ENCODE measurements around the gene MAPK10.
A peak's percentile ranks its signal among the peaks of the same experiment; 100 is the strongest.
"Not testable (repeated sequence)": the region's sequence is repeated elsewhere in the genome, so short reads cannot be mapped to it uniquely, and the experiment has no call there.

MAPK10 gene

DNA sequence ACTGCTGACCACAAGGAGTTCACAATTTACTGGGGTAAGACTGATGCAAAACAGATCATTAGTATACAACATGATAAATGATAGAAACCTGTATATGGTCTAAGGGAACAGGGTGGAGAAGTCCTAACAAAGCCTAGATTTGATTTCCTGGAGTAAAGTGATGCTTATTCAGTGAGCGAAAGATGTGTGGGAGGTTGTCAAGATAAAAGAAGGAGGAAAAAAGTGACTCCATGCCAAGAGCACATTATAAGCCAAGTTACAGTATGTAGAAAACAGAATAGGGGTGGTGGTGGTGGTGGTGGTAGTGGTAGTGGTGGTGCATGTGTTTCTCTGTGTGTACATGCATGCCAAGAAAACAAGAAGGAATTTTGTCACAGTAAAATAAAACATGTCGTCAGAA, 325.2 kb downstream of the MAPK10 start:
- DNase-seq (ENCODE audit: low read depth) = no peak

DNA sequence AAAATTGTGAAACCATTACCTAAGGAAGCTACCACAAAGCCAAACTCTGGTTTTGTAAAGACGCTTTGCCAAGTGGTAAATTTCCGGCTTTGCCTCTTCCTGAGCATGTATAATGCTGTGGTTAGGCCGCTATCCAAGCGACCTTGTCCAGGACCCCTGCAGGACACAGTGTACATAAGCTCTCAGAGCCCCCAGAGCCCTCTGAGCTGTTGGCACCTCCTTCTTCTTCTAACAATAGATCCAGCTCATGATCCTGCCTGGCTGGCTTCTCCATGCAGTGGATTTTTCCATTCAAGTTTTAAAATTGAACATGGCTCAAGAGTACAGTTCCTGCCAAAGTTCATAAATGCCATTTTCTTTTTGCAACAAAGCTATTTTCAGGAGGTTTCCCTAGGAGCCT, 326.7 kb downstream of the MAPK10 start:
- peak; percentile 40 for DNase-seq (ENCODE audit: low read depth)

DNA sequence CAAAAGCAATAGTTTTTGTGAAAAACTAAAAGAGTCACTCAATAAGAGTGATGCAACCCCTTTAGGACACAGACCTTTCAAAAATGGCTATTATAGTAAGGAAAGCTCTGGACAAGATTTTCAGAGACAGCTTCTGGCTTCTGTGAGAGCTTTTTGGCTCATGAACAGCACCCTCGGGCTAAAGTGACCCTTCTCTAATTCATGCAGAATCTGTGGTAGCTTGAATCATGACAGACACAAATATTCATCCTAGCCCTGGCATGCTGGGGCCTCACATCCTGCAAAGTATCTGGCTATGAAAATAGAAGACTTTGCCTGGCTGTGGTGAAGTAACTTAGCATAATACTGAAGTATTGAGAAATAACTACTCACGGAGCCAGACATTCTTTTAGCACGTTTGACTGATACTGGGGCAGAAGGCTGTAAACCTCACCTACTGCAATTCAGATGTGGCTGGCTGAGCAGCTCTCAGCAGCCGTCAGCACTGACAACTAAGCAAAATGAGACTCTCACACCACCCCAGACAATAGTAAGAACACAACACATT, 327.3 kb downstream of the MAPK10 start:
- peak; percentile 91 for DNase-seq (ENCODE audit: low read depth)

DNA sequence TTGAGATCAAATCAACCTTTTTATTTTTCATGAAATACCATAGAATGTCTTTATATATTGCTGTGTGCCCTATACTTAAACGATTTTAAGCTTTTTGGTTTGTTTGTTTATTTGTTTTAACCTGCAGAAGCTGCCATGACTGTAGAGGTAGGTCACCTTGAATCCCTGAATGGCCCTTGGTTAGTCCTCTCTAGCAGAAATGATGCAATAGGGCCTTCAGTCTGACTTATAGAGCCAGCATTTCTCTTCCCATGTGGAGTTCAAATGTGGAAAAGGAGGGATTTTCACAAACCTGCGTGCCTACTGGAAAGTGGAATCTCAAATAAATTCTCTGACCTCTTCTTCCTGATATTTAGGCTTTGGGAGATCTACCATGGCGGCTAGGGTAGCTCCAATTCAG, 327.9 kb downstream of the MAPK10 start:
- no peak for DNase-seq (ENCODE audit: low read depth)

DNA sequence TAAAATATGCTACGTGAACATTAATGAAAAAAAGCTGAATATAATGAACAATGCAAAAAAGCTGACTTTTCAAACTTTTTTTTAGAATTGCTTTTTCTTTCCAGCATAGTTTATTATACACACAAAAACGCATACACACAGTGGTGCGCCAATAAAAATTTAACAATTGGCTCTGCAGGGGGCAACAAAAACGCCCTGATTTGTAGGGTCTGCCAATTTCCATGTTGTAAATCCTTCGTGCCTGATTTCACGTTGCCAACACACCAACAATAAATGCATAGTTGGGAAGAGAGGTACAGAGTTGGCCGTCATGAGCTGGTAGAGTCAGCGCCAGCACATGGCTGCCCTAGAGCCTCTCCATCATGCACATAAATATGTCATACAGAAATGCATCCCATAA, 333.1 kb downstream of the MAPK10 start:
- no peak for DNase-seq (ENCODE audit: low read depth)

DNA sequence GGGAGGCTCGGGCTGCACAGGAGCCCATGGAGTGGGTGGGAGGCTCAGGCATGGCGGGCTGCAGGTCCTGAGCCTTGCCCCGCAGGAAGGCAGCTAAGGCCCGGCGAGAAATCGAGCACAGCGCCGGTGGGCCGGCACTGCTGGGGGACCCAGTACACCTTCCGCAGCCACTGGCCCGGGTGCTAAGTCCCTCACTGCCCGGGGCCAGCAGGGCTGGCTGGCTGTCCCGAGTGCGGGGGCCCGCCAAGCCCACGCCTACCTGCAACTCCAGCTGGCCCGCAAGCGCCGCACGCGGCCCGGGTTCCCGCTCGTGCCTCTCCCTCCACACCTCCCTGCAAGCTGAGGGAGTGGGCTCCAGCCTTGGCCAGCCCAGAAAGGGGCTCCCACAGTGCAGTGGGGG, 338.2 kb downstream of the MAPK10 start:
- not testable (repeated sequence) for DNase-seq (ENCODE audit: low read depth)

DNA sequence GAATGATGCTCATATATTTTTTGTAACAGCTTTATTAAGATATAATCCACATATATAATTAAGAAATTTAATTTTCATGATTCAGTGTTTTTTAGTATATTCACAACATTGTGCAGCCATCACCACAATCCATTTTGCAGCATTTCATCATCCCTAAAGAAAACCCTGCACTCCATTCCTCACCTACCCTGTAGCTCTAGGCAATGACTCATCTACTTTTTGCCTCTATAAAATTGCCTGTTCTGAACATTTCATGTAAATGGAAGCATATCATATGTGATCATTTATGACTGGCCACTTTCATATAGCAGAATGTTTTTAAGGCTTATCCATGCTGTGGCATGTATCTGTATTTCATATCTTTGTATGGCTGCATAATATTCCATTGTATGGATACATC, 339.9 kb downstream of the MAPK10 start:
- DNase-seq (ENCODE audit: low read depth) = no peak

DNA sequence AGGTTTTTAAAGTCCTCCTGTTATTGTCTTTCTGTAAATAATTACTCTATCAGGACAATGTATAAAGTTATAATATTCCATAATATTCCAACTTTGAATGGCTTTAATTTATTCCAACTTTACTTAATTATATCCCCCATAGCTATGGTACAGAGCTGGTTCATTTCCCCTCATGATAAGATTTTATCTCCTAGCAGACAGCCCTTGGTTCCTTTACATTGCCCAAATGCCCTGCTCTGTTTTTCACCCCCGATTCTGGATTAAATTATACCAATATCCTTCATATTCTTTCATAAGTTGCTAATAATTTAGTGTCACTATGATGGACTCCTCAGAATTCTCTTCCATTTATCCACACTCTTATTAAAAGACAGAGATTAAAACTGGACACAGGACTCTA, 340.5 kb downstream of the MAPK10 start:
- no peak for DNase-seq (ENCODE audit: low read depth)

DNA sequence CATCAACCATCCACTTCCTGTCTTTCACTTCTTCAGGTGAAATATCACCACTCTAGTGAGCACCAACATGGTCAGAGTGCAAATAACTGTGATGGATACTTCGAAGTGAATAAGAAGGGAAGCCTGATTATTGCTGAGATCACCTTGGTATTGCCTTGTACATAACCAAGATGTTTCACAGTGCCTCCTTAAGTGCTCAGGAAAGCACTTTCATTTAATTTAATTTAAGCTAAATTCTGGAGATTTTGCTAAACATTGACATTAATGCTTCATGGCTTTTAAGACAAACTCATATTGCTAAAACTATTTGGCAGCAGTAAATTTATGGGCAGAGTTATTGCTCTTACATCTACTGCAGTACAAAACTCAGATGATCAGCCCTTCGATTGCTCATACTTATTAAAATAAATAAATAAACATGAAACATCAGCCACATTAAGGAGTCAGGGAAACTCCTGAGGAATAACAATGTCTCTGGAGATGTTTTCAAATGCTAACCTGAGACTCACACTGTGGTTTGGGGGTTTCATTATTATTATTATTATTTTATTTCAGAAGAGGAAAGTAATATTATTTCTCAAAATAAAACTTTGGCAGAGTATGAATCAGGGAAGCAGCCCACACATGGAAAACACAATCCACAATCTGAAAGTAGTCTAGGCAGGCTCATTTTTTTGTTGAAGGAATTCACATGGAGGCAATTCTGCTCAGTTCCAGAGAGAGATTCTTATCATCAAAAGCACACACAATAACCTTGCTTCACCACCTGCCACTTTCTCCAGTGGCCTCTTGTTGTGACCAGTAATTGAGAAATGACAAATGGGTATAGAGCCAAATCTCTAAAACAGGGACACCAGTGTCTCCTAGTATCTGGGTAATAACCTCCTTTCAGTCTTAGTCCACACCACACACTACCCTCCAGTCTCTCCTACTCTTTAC, 344.2 kb downstream of the MAPK10 start:
- DNase-seq (ENCODE audit: low read depth) = no peak

DNA sequence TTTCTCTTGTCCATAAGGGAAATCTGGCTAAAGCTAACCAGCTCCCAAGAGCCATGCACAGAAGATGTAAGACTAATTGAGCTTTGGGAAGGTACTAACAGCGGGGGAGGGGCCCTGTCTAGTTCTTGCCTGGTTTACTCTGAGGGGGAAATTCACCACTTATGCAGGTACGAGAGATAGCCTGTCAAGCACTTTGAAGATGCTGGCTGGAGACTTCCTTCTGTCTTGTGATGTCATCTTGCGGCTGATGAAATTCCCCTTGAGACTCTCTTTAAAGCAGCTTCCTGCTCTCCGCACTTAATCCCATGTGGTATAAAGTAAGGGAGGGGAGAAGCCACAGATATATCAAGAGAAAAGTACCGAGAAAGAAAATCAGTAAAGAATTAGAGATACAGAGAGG, 345.3 kb downstream of the MAPK10 start:
- no peak for DNase-seq (ENCODE audit: low read depth)

DNA sequence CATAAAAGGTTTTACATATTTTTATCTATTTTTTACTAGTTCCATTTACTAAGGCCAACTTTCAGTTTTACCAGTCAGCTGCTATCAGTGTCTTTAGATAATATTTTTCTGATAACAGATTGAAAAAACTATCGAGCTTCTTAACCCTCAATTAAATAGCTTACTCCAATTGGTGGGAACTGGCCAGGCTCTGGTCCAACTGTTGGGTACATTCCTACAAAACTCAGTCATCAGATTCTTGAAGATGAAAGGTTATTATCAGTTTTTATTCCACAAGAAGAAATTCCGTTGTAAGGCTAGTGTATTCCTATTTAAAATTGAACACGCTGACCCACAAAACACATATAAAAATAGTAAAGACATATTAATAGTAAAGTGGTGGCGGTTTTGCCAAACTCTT, 346.2 kb downstream of the MAPK10 start:
- no peak for DNase-seq (ENCODE audit: low read depth)

DNA sequence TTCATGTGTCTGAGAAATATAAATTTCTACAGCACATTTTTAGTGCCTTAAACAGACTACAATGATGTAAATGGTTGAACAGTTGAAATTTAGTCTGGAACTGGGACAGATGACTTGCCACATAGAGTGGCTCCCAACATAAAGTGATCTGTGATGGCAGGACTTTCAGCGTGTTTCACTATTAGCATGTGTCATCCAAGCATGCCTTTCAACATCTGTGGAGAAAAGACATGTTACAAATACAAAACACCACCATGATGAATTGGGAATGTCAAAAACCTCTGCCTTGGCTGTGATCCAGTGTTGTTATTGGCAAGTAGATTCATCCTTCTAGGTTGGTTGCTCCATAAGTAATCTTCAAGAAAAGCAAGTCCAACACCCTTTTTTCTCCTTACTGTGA, 348.7 kb downstream of the MAPK10 start:
- peak; percentile 89 for DNase-seq (ENCODE audit: low read depth)

DNA sequence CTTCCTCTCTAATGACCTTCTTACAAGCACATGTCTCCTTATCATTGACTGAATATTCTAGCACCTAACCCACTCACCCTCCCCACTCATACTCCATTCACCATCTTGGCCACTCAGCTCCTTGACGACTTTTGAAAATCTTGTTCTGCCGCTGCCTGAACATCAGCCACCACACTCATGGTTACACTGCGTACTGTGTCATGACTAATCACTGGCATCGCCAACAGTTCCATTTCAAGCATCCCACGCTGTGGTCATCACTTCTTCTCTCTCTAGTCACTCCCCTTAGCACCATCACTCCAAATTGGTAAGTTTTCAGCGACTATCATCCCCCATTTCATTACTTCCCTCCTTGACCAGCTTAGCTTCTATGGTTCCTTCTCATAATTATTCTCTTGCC, 352.8 kb downstream of the MAPK10 start:
- DNase-seq (ENCODE audit: low read depth) = no peak

DNA sequence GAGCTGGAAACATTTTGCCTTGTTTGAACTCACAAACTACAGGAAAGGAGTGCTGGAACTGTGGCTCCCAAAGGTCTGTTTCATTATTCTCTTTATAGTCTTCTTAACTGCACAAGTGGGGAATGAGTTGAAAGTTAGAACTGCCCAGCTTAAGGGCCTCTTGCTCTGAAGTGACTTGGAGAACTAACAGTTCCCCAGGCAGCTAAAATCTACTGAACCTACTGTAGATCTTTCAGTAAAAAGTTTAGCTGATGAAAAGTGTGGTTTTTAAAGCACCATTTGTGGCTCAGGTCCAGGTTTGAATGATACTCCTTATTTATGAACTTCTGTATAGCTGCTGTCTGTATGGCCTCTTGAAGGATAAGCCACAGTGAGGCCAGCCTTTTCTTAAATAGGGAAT, 353.8 kb downstream of the MAPK10 start:
- DNase-seq (ENCODE audit: low read depth) = no peak

DNA sequence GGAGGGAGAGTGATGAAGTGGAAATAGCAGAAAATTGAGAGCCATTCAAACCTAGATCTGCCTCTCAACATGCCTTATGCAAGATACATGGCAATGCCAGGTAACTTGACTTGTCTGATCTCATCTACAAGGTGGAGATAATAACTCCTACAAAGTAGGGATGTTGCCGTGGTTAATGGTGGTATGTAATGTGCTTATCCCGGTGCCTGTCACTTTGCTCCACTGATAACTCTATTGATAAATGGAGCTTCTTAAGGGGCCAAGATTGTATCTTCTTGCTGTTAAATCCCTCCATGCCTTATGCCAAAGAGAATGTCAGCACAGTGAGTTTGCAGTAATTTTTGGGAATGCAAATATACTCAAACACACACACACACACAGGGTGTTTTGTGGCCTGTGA, 355.8 kb downstream of the MAPK10 start:
- no peak for DNase-seq (ENCODE audit: low read depth)

DNA sequence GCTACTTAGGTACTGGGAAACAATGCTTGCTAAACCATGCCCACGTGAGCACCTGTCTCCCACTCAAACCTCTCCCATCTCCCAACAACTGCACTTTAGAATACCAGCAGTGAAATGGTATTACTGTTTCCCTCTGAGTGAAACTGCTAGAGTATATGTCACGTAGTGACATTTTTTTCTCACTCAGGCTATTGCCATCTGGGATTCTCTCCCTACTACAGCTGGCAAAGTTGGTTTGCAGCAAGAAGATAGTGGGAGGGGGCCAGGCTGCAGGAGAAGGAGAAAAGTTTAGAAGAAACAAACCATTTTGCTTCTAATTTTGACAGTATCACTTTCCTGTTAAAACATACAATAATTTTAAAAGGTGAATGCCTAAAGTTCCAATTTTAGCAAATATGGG, 358.3 kb downstream of the MAPK10 start:
- DNase-seq (ENCODE audit: low read depth) = no peak

DNA sequence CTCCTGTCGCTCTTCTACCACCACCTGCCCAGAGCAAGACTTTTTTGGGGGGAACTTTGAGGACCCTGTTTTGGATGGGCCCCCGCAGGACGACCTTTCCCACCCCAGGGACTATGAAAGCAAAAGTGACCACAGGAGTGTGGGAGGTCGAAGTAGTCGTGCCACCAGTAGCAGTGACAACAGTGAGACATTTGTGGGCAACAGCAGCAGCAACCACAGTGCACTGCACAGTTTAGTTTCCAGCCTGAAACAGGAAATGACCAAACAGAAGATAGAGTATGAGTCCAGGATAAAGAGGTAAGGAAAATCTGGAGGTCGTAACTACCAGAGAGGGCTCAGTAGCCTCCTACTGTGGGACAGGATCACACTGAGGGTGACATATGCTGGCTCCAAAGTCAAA, 364.5 kb downstream of the MAPK10 start:
- no peak for DNase-seq (ENCODE audit: low read depth)

DNA sequence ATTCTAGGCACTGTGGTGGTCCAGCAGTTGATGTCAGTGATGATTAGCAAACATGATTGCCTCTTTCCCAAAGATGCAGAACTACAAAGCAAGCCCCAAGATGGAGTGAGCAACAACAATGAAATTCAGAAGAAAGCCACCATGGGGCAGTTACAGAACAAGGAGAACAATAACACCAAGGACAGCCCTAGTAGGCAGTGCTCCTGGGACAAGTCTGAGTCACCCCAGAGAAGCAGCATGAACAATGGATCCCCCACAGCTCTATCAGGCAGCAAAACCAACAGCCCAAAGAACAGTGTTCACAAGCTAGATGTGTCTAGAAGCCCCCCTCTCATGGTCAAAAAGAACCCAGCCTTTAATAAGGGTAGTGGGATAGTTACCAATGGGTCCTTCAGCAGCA, 365.3 kb downstream of the MAPK10 start:
- DNase-seq (ENCODE audit: low read depth) = no peak

DNA sequence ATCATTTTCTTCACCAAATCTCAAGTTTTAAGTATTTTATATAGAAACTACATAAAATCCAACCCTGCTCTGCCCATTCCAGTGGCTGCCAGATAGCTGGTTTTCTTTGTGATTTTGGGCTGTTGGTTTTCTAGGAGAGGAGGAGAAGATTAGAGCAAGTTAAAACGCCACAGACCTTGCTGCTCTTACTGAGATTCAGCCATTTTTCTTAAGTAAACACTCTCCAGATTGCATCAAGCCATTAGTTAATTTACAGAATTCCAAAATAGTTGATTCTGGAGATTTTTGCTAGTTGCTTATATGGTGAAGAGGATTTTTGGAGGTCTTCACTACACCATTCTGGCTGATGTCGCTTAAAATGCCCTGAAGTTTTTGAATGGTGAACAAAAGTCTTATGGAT, 366.2 kb downstream of the MAPK10 start:
- DNase-seq (ENCODE audit: low read depth) = no peak

DNA sequence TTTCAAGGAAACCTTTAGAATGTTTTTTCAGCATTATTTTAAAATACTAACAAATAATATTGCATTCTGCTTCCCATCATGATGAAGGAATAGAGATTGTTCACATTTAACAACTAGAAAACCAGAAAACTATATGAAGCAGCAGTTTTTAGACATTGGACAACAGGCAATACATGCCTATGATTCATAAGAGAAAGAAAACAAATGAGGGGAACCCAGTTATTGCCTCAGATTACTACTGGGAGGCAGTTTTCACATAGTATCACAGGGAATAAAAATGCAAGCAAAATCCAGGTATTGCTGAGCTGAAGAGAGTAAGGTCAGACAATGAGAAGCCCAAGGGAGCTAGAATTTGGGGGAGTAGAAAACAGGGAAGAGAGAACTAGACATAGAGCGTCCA, 373.6 kb downstream of the MAPK10 start:
- no peak for DNase-seq (ENCODE audit: low read depth)

DNA sequence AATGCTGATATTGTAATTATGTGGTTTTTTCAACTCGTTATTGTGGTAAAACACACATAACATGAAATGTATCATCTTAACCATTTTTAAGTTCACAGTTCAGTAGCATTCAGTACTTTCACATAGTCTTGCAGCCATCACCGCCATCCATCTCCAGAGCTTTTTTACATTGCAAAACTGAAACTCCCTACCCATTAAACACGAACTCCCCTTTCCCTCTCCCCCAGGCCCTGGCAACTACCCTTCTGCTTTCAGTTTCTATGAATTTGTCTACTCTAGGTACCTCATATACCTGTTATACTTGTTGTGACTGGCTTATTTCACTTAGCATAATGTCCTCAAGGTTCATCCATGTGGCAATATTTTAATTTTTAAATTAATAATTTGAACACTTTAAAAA, 380.6 kb downstream of the MAPK10 start:
- DNase-seq (ENCODE audit: low read depth) = no peak

DNA sequence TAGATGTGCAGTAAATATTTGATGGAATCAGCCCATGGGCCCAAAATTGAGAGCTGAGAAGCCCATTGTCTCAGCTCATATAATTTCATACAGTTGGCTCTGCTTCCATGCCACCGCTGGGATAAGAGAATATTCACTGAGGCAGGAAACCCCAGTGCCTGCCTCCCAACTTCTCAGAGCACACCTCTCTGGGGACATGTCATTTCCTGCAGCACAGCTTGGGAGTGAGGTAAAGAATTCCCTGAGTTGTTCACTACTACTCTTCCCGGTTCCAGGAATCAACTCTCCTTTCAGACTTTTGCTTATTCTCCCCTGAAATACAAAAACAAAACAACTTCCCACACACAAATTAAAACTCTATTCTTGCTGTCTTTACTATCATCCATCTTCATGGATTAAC, 389.3 kb downstream of the MAPK10 start:
- no peak for DNase-seq (ENCODE audit: low read depth)

DNA sequence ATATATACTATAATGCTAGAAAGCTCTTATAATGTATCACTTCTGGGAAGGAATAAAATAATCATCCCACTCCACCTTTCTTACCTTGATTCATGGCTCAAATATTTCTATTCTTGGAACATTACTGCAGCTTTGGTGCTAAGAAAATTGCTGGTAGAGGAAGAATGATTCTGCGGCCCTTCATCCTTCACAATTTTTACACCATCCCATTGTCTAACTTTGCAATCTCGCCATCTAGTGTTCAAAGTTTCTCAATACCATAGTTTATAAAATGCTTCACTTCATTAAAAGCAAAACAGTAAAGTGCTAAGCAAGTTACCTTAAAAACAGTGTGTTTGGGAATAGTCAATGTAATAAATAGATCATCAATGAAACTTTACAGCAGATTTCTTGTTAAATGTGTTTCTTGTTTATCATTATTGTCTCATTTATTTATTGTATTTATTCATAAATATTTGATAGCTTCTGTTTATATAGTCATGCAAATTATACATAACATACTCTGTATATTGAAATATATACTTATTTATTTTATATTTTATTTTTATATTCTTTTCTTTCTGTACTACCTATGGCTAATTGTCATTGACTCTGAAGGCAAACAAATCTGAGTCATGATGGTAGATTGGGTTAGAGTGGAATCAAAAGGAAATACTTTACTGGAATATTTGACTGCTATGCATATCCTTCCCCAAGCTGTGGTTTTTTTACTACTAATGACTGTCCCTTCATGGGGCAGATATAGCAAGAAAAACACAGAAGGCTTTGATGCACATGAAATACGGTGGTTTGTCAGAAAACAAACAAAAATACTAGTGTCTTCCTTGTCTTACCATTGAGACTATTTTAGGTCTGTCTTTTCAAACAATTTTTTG, 390.7 kb downstream of the MAPK10 start:
- DNase-seq (ENCODE audit: low read depth) = peak; percentile 51
